Right cardiac atrium (tissue), 5 donors: Measurements from ENCODE around the gene SLC34A3. TPM values are rescaled to one million over a fixed set of nuclear protein-coding genes. Genes with fewer than 3 reads are reported as not detected.

ENCODE experiments used
- ATAC-seq, 2 donors: fragments of 200-7000 bp; cut with Tn5 transposase; one replicate each; pipeline versions ENCODE4 v1.8.0 to v1.9.1; 2020; ENCODE audit warnings: moderate library complexity in 2 of 2, mild to moderate bottlenecking in 1 of 2
- DNase-seq, 3 donors: peaks; one replicate each; pipeline ENCODE4 v3.0.0-alpha.2; 2020
- H3K27ac ChIP-seq: one replicate; pipeline ENCODE4 v1.5.1; 2013; ENCODE audit warnings: mild to moderate bottlenecking, low read length, control low read depth, moderate library complexity
- H3K27me3 ChIP-seq: one replicate; pipeline ENCODE4 v1.6.1; 2013; ENCODE audit not compliant: control insufficient read depth, insufficient read depth
- H3K4me1 ChIP-seq: one replicate; pipeline ENCODE4 v1.6.1; 2013; ENCODE audit warnings: low read length; ENCODE audit not compliant: control insufficient read depth, insufficient read depth
- H3K4me3 ChIP-seq: one replicate; pipeline ENCODE4 v1.5.1; 2013; ENCODE audit warnings: low read length, control low read depth
- H3K9me3 ChIP-seq: one replicate; pipeline ENCODE4 v1.6.1; 2013; ENCODE audit warnings: low read length; ENCODE audit not compliant: control insufficient read depth
- WGBS: extraction: QIAGEN DNeasy Blood & Tissue Kit; methylation state at CpG from one replicate; pipeline ENCODE4 v1.1.7; 2013; 5-methylcytosine and 5-hydroxymethylcytosine counted together
- intact Hi-C, 4 donors: fragments of 100-400 bp; cut with DNase I; formaldehyde crosslinking; loops; one replicate each; pipeline versions ENCODE4 v1.11.0 to v1.14.0; 2022 to 2023
- polyA plus RNA-seq: library from polyadenylated mRNA; stranded (reverse); fragments of 200-250 nt; gene quantifications from one replicate; pipeline ENCODE4 v1.2.3, GENCODE V29; 2013
- total RNA-seq, 4 donors: library from RNA; stranded (reverse); fragmentation: NEBNext Ultra II Directional; extraction: Animal tissue kit (Norgen Biotek cat#: 25700); gene quantifications; one replicate each; pipeline ENCODE4 v1.2.1, GENCODE V29; 2021
- donor health status: healthy with polysubstance abuse.
- donor health status: DM: no; HTN: yes; CAD: no.
- donor health status: DM: no; HTN: no; CAD: no.
- donor health status: DM: no; HTN: yes; CAD: no; lungs with severe emphysema.
- donor health status: DM: yes; HTN: yes; CAD: no.

The SLC34A3 gene
- total and polyA plus RNA-seq, 5 donors: not detected

GRCh38 chr9:137189297-137190295 is 41.1 kb upstream of the SLC34A3 start:
- peak overlapping the region; percentile 71 for H3K4me3 ChIP-seq
- WGBS: 31% methylated on average over 23 of the region's 23 CpGs
- no peak for ATAC-seq
- intact Hi-C loops: no loop called here
- H3K27me3 ChIP-seq: no peaks in the 10 kb centered on the region
- H3K4me1 ChIP-seq: peaks cover 12% of the 10 kb centered on the region
- peak overlapping the region; percentile 66 for H3K27ac ChIP-seq
- DNase-seq: no peak
- no peaks in the 10 kb centered on the region for H3K9me3 ChIP-seq

DNA sequence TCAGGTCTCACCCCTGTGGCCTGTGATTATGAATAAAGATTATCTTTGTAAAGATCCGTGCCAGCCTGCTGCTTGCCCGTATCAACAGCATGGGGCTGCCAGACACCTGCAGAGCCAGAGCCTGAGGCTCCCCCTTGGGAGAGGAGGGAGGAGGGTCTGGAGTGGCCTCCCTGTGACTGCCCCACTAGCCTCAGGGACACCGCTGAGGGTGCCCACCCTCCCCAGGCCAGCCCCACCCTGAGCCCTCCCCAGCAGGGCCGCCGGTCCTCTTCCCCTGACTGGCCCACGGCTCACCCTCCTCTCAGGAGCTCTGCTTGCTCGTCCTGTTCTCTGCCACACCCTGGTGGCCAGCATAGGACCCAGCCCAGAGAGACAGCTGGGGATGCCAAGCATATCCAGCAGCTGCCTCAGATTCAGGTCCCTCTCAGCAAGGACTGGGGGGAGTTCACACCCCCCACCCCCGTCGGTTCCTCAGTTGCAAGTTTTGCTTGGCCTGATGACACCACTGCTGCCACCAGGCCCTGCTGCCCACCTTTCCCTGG is 40.3 kb upstream of the SLC34A3 start:
- ATAC-seq (no peak), DNase-seq (no peak)
- Histone ChIP-seq H3K4me3 (no peak overlapping the region), H3K27me3 (no peaks in the 10 kb centered on the region), H3K27ac (no peak overlapping the region), H3K4me1 (peaks cover 12% of the 10 kb centered on the region), H3K9me3 (no peaks in the 10 kb centered on the region)
- 81% methylated on average over 9 of the region's 9 CpGs for WGBS
- intact Hi-C loops: no loop called here

DNA sequence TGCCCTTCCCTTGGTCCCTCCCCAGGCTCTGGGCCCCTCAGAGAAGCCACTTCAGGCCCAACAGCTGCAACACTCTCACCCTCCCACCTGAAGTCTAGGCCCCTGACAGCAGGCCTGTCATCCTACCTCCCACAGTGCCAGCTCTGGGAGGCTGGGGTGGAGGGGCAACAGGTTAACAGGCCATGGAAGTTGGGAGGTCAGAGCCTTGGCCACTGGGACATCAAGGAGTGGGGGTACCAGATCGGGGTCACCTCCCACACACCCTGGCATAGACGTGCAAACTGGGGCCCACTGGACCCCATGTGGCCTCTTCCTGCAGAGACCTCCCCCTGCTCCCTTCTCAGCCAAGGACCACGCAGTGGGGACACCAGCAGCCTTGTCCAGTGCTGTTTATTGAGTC is 39.5 kb upstream of the SLC34A3 start:
- WGBS: 73% methylated on average over 3 of the region's 3 CpGs
- Histone ChIP-seq H3K27me3 (no peaks in the 10 kb centered on the region), H3K27ac (no peak overlapping the region), H3K4me3 (no peak overlapping the region), H3K4me1 (peaks cover 11% of the 10 kb centered on the region), H3K9me3 (no peaks in the 10 kb centered on the region)
- ATAC-seq (no peak), DNase-seq (no peak)
- intact Hi-C loops: no loop called here

DNA sequence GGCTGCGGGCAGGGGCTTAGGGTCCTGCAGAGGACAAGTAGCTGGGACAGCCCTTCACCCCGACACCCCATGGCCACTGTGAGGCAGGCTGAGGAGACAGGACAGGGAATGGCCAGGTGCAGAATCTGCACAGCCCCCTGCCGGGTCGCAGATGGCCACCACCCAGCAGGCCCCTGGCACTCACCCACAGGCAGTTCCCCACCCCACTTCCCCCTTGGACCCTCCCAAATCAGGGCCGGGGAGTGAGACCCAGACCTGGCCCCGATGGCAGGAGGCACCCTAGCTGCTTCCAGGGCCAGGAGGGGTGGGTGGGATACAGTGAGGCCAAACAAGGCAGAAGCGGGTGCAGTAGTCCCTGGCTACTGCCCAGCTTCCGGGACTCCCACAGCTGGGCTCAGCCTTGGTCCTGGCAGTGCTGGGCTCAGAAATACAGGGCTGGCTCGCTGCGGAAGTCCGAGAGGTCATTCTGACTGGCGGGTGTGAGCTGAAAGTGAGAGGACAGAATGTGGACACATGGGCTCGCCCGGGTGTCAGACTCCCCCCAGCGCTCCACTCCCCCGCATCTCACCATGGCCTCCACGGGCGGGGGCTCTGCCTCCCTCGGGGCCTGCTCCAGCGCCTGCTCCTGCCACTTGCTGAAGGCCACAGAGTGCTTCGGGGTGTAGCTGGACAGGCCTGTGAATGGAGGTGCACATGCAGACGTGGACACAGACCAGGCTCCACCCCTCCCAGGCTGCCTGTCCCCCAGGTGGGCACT is 38.8 kb upstream of the SLC34A3 start:
- Histone ChIP-seq H3K4me3 (no peak overlapping the region), H3K4me1 (peaks cover 9% of the 10 kb centered on the region), H3K9me3 (no peaks in the 10 kb centered on the region), H3K27ac (no peak overlapping the region), H3K27me3 (no peaks in the 10 kb centered on the region)
- intact Hi-C loops: no loop called here
- no peak for DNase-seq
- no peak for ATAC-seq
- WGBS: 82% methylated on average over 22 of the region's 22 CpGs

DNA sequence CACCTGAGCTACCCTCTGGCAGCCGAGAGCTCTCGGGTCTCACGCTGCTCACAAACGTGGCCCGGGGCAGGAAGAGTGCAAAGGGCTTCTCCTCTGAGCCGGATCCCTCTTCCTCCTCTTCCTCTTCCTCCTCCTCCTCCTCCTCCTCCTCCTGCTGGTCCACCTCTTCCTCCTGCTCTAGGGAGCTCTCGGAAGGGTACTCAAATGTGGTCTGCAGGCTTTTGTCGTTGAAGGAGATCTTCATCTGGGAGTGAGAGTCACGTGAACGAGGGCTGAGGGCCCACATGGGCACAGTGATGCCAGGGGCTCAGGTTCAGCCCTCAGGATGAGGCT is 38.3 kb upstream of the SLC34A3 start:
- H3K27ac ChIP-seq: no peak overlapping the region
- DNase-seq (no peak), ATAC-seq (no peak)
- H3K9me3 ChIP-seq: no peaks in the 10 kb centered on the region
- H3K4me1 ChIP-seq: peaks cover 4% of the 10 kb centered on the region
- intact Hi-C loops: no loop called here
- H3K4me3 ChIP-seq: no peak overlapping the region
- H3K27me3 ChIP-seq: no peaks in the 10 kb centered on the region
- 76% methylated on average over 10 of the region's 10 CpGs for WGBS

DNA sequence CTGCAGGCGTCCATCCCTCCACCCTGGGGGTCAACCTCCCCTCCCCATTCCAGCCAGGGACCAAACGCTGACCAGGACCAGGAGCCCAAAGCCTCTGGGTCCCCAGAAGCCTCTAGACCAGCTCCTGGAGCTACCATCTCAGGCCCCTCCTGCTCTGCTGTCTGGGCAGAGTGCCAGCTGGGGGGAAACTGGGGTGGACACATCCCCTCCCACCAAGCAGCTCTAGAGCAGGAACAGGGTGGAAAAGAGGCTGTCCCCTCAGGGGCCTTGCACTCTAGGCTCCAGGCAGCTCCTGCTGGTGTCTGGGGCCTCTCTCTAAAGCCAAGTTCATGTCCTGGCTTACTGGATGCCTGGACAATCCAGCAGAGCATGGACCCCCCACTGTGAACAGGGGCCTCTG is 37.8 kb upstream of the SLC34A3 start:
- intact Hi-C loops: no loop called here
- Histone ChIP-seq H3K27me3 (no peaks in the 10 kb centered on the region), H3K9me3 (no peaks in the 10 kb centered on the region), H3K4me1 (peaks cover 4% of the 10 kb centered on the region), H3K4me3 (no peak overlapping the region), H3K27ac (no peak overlapping the region)
- ATAC-seq (no peak), DNase-seq (no peak)
- 81% methylated on average over 2 of the region's 2 CpGs for WGBS

- 90% methylated on average over 14 of the region's 14 CpGs for WGBS
- Histone ChIP-seq H3K4me3 (no peak overlapping the region), H3K27me3 (no peaks in the 10 kb centered on the region), H3K4me1 (peaks cover 4% of the 10 kb centered on the region), H3K27ac (no peak overlapping the region), H3K9me3 (no peaks in the 10 kb centered on the region)
- ATAC-seq (no peak), DNase-seq (no peak)
- intact Hi-C loops: no loop called here
Measured at GRCh38 chr9:137193771-137194170, 36.9 kb upstream of the SLC34A3 start.

GRCh38 chr9:137194388-137194787 is 36.3 kb upstream of the SLC34A3 start:
- H3K27me3 ChIP-seq: no peaks in the 10 kb centered on the region
- H3K9me3 ChIP-seq: no peaks in the 10 kb centered on the region
- 68% methylated on average over 16 of the region's 16 CpGs for WGBS
- H3K27ac ChIP-seq: no peak overlapping the region
- ATAC-seq: no peak
- intact Hi-C loops: no loop called here
- H3K4me1 ChIP-seq: peaks cover 4% of the 10 kb centered on the region
- no peak overlapping the region for H3K4me3 ChIP-seq
- no peak for DNase-seq

DNA sequence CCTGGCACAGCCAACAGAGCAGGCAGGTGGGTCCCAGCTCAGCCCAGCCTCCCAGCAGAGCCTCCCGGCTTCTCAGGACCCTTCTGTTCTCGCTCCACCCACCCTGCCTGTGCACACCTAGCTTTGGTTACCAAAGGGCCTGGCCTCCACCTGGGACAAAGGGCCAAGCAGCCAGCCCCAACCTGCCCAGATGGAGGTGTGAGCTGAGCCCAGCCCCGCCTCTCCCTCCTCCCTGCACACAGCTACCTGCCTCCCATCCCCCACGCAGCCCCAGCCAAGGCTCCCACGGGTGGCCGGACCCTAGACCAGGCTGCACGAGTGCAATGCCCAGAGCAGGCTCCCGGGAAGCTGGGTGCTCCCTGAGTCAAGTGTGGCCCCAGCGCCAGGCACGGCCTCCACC is 35.8 kb upstream of the SLC34A3 start:
- no peak overlapping the region for H3K27ac ChIP-seq
- H3K4me1 ChIP-seq: no peaks in the 10 kb centered on the region
- intact Hi-C loops: no loop called here
- no peaks in the 10 kb centered on the region for H3K9me3 ChIP-seq
- whole genome bisulfite sequencing: 86% methylated on average over 10 of the region's 10 CpGs
- no peaks in the 10 kb centered on the region for H3K27me3 ChIP-seq
- H3K4me3 ChIP-seq: no peak overlapping the region
- DNase-seq: no peak
- ATAC-seq: no peak

GRCh38 chr9:137195525-137196220 is 35.0 kb upstream of the SLC34A3 start:
- Histone ChIP-seq H3K4me3 (no peak overlapping the region), H3K4me1 (no peaks in the 10 kb centered on the region), H3K27ac (no peak overlapping the region), H3K27me3 (no peaks in the 10 kb centered on the region), H3K9me3 (no peaks in the 10 kb centered on the region)
- intact Hi-C loops: no loop called here
- WGBS: 82% methylated on average over 21 of the region's 21 CpGs
- DNase-seq: no peak
- ATAC-seq: no peak
